ENCODE data around the gene KLK10. TPM values are rescaled to one million over a fixed set of nuclear protein-coding genes. Genes with fewer than 3 reads are reported as not detected.

The KLK10 gene
- total RNA-seq = 1 to 10 TPM in 1 of 9 donors, under 1 TPM in 4, not detected in 4; 0.12 to 4.0 (median 0.37) TPM
- polyA plus RNA-seq = under 1 TPM in 1 of 2 donors, not detected in 1; 0.33 TPM
- long read RNA-seq, donor 1 = 0 reads
- long read RNA-seq, donor 2 = 0 reads
- long read RNA-seq, donor 3 = 0 reads

- ATAC-seq (no peak), DNase-seq (no peak)
- intact Hi-C loops (cut with DNase I) = loop anchor here in 4 of 10 donors (2.0 to 10.0 kb wide), 4 partner anchors 75 to 145 kb away; no protein-coding TSS in a partner anchor
- Histone ChIP-seq H3K27me3 (peaks cover 23 to 73% (median 52%) of the 10 kb centered on the region in 9 donors), H3K4me3 (peak within 1 kb of the TSS; percentile 11 to 51 (median 42)), H3K9me3 (no peaks in the 10 kb centered on the region), H3K27ac (peak within 1 kb of the TSS in 2 of 12 donors; percentile 17 to 23), H3K4me1 (peaks cover 0 to 33% (median 15%) of the 10 kb centered on the region in 12 donors), H3K36me3 (no peaks in the 10 kb centered on the region)
- WGBS, 4 donors = 4 to 11% (median 5%) methylated on average over 10 to 14 of the region's 14 CpGs
- TF ChIP-seq, protein P1, sequence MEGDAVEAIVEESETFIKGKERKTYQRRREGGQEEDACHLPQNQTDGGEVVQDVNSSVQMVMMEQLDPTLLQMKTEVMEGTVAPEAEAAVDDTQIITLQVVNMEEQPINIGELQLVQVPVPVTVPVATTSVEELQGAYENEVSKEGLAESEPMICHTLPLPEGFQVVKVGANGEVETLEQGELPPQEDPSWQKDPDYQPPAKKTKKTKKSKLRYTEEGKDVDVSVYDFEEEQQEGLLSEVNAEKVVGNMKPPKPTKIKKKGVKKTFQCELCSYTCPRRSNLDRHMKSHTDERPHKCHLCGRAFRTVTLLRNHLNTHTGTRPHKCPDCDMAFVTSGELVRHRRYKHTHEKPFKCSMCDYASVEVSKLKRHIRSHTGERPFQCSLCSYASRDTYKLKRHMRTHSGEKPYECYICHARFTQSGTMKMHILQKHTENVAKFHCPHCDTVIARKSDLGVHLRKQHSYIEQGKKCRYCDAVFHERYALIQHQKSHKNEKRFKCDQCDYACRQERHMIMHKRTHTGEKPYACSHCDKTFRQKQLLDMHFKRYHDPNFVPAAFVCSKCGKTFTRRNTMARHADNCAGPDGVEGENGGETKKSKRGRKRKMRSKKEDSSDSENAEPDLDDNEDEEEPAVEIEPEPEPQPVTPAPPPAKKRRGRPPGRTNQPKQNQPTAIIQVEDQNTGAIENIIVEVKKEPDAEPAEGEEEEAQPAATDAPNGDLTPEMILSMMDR (IDR thresholded peaks at IDR 0.05) = no peak
- TF ChIP-seq POLR2A (IDR thresholded peaks at IDR 0.05) = no peak
Observed at GRCh38 chr19:51019544-51019925, at the start of gene KLK10. TSS of gene KLK10 (minus strand) at chr19:51019709. CDS start at chr19:51019130, 579 bp downstream.

DNA sequence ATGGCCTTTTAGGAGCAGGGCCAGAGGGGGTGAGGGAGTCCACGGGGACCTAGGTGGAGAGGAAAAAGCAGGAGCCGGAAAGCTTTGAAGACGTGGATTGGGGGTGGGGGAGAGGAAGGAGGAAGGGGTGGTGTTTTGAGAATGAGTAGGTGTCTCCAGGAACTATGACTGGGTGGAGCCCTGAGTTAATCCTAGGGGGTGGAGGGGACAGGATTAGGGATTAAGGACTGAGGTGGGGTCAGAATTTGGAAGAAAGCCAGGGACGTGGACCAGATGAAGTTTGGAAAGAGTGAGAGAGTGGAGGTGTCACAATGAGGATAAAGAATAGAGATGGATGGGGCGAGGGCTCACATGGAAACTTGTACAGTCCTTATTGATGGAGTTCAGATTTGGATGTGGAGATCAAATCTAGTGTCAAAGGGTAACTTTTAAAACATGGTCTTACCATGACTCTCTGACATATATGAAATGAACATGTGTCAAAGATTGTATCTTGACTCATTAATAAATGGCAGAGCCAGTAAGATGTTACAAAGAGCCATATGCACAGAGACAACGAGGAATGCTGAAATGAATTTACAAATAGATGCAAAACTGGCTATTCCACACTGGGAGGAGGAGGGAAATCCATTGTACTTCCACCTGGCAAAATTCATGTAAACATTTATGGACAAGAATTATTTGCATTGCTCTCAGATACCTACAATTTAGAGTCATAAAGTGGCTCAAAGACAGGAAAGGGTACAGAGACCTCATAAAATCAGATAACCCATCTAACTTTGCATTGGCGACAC lies 47.1 kb upstream of the KLK10 start:
- Histone ChIP-seq H3K4me1 (peaks cover 0 to 15% (median 5%) of the 10 kb centered on the region in 12 donors), H3K9me3 (no peaks in the 10 kb centered on the region), H3K27me3 (peaks cover 0 to 38% (median 8%) of the 10 kb centered on the region in 9 donors), H3K4me3 (no peak overlapping the region), H3K27ac (no peak overlapping the region), H3K36me3 (no peaks in the 10 kb centered on the region)
- DNase-seq (no peak), ATAC-seq (peak in 1 of 4 donors; percentile 15)
- 57 to 66% (median 63%) methylated on average over 7 of the region's 7 CpGs for WGBS, 4 donors
- intact Hi-C loops (cut with DNase I) = no loop called here
- TF ChIP-seq, protein P1 (IDR thresholded peaks at IDR 0.05) = no peak
- no peak for TF ChIP-seq POLR2A (IDR thresholded peaks at IDR 0.05)

DNA sequence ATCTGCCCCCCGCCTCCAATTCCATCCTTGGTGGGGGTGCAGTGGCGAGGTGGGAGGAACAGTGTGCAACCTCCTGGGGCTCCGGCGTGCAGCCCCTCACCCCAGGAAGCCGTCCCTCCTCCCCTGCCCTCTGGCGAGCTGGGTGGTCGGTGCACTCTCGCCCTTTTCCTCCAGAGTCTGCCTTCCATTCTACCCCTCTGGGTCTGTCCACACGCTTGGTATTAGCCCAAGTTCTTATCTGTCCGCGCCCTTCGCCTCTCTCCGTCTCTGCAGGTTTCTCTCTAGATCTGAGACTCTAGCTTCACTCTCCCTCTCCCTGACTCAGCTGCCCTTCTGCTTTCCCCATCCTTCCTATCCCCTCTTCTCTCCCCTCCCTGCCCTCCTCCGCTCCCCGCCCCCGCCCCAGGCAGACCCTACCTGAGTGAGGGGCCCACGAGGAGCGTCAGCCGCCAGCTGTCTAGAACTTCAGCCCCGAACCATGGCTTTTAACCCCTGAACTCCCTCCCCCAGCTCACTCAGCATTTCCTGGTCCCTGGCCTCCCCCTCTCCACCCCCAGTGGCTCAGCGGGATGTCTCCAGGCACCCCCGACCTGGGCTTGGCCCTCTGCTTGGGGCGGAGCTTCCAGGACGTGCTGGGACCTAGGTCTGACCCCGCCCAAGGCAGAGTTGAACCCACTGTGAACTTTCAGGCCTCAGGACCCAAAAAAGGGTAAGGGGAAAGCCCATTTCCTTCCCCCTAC lies 45.9 kb upstream of the KLK10 start:
- peak overlapping the region in 9 of 12 donors; percentile 31 to 44 (median 42) for H3K4me3 ChIP-seq
- peaks cover 0 to 38% (median 8%) of the 10 kb centered on the region in 9 donors for H3K27me3 ChIP-seq
- no peaks in the 10 kb centered on the region for H3K36me3 ChIP-seq
- ATAC-seq (peak in 3 of 4 donors; percentile 17 to 33 (median 25)), DNase-seq (no peak)
- no peaks in the 10 kb centered on the region for H3K9me3 ChIP-seq
- intact Hi-C loops (cut with DNase I) = no loop called here
- H3K27ac ChIP-seq = peak overlapping the region in 1 of 12 donors; percentile 43
- TF ChIP-seq, protein P1 (IDR thresholded peaks at IDR 0.05) = no peak
- TF ChIP-seq POLR2A (IDR thresholded peaks at IDR 0.05) = no peak
- H3K4me1 ChIP-seq = peaks cover 0 to 15% (median 5%) of the 10 kb centered on the region in 12 donors
- 11 to 21% (median 15%) methylated on average over 25 of the region's 25 CpGs for WGBS, 4 donors

All from heart left ventricle (tissue), 16 donors.